Measurements from ENCODE around the gene PPP1R14B. TPM values are rescaled to one million over a fixed set of nuclear protein-coding genes. Genes with fewer than 3 reads are reported as not detected.
A peak's percentile ranks its signal among the peaks of the same experiment; 100 is the strongest.

Gene PPP1R14B
- total and polyA plus RNA-seq, 2 of the 13 experiments (the other 11 are each of a cell fraction or from before 2014, with no cell fraction given) = 110 to 148 TPM

DNA sequence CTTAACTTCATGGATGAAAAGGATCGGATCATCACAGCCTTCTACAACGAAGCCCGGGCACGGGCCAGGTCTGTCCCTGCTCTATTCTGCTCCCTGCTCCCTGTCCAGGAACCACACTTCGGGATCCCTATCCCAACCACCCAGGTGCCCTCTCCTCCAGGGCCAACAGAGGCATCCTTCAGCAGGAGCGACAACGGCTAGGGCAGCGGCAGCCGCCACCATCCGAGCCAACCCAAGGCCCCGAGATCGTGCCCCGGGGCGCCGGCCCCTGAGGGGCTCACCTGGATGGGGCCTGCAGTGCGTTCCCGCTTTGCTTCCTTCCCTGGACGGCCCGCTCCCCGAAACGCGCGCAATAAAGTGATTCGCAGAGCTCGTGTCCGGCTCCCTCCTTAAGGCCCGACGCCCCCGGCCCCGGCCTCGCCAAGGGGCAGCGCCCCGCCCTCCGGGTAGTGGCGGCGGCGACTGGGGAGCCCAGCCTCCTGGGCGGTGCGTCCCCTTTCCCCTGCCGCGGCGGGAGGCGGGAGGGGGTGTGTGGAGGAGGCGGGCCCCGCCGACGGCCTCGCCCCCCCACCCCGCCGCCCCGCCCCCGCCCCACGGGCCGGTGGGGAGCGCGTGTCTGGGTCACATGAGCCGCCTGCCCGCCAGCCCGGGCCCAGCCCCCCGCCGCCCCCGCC is 12.7 kb downstream of the PPP1R14B start, which contains the start of gene VEGFB (continued):
- 0 out of 2 replicates have a peak, but pooled peaks have one; percentile 21 for TF ChIP-seq SIN3A (IDR thresholded peaks at IDR 0.05; ENCODE audit: borderline replicate concordance, low read depth, low read length)
- TF ChIP-seq ZNF788 (CRISPR knock-in tag; IDR thresholded peaks at IDR 0.05; ENCODE audit: borderline replicate concordance) = peak; percentile 34; the same call in 1 of the 2 replicates
- TF ChIP-seq, protein P1, sequence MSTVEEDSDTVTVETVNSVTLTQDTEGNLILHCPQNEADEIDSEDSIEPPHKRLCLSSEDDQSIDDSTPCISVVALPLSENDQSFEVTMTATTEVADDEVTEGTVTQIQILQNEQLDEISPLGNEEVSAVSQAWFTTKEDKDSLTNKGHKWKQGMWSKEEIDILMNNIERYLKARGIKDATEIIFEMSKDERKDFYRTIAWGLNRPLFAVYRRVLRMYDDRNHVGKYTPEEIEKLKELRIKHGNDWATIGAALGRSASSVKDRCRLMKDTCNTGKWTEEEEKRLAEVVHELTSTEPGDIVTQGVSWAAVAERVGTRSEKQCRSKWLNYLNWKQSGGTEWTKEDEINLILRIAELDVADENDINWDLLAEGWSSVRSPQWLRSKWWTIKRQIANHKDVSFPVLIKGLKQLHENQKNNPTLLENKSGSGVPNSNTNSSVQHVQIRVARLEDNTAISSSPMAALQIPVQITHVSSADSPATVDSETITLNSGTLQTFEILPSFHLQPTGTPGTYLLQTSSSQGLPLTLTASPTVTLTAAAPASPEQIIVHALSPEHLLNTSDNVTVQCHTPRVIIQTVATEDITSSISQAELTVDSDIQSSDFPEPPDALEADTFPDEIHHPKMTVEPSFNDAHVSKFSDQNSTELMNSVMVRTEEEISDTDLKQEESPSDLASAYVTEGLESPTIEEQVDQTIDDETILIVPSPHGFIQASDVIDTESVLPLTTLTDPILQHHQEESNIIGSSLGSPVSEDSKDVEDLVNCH (CRISPR knock-in tag; IDR thresholded peaks at IDR 0.05) = no peak
- peak; percentile 70 for TF ChIP-seq ZBTB38 (CRISPR knock-in tag; IDR thresholded peaks at IDR 0.05)
- no peak for TF ChIP-seq ZNF784 (CRISPR knock-in tag; IDR thresholded peaks at IDR 0.05; ENCODE audit: borderline replicate concordance)
- no peak for TF ChIP-seq MLLT10 (CRISPR knock-in tag; IDR thresholded peaks at IDR 0.05)
- TF ChIP-seq IKZF1 (IDR thresholded peaks at IDR 0.05) = no peak
- no peak for TF ChIP-seq ZNF205 (CRISPR knock-in tag; IDR thresholded peaks at IDR 0.05)
- no peak for TF ChIP-seq IRX3 (CRISPR knock-in tag; IDR thresholded peaks at IDR 0.05; ENCODE audit: borderline replicate concordance, low read depth)
- no peak for TF ChIP-seq ZNF572 (CRISPR knock-in tag; IDR thresholded peaks at IDR 0.05)
- TF ChIP-seq ZNF713 (CRISPR knock-in tag; IDR thresholded peaks at IDR 0.05) = no peak
- no peak for TF ChIP-seq ZKSCAN8 (CRISPR knock-in tag; IDR thresholded peaks at IDR 0.05; ENCODE audit: borderline replicate concordance)
- TF ChIP-seq FOXC1 (CRISPR knock-in tag; IDR thresholded peaks at IDR 0.05; ENCODE audit: borderline replicate concordance) = no peak
- TF ChIP-seq RBFOX2 (IDR thresholded peaks at IDR 0.05; ENCODE audit: low read depth, low read length) = peak; percentile 21; the same call in 1 of the 2 replicates
- TF ChIP-seq CHD2 (IDR thresholded peaks at IDR 0.05; ENCODE audit: low read depth, low read length) = no peak
- TF ChIP-seq, protein P2, sequence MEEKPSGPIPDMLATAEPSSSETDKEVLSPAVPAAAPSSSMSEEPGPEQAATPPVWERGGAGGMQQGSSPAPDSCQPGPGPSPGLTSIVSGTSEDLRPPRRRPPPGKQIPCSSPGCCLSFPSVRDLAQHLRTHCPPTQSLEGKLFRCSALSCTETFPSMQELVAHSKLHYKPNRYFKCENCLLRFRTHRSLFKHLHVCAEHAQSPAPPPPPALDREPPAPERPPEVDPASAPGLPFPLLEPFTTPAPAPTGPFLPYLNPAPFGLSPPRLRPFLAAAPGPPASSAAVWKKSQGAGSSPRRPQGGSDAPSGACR (CRISPR knock-in tag; IDR thresholded peaks at IDR 0.05) = no peak
- TF ChIP-seq, protein P3, sequence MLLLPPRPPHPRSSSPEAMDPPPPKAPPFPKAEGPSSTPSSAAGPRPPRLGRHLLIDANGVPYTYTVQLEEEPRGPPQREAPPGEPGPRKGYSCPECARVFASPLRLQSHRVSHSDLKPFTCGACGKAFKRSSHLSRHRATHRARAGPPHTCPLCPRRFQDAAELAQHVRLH (CRISPR knock-in tag; IDR thresholded peaks at IDR 0.05; ENCODE audit: borderline replicate concordance, low read depth) = no peak
- TF ChIP-seq, protein P4, sequence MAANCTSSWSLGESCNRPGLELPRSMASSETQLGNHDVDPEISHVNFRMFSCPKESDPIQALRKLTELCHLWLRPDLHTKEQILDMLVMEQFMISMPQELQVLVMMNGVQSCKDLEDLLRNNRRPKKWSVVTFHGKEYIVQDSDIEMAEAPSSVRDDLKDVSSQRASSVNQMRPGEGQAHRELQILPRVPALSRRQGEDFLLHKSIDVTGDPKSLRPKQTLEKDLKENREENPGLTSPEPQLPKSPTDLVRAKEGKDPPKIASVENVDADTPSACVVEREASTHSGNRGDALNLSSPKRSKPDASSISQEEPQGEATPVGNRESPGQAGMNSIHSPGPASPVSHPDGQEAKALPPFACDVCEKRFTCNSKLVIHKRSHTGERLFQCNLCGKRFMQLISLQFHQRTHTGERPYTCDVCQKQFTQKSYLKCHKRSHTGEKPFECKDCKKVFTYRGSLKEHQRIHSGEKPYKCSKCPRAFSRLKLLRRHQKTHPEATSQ (CRISPR knock-in tag; IDR thresholded peaks at IDR 0.05; ENCODE audit: borderline replicate concordance) = no peak
- TF ChIP-seq HCFC1 (IDR thresholded peaks at IDR 0.05; ENCODE audit: low read depth, low read length) = no peak
- TF ChIP-seq ATF4 (CRISPR knock-in tag; IDR thresholded peaks at IDR 0.05) = no peak
- TF ChIP-seq GABPA (IDR thresholded peaks at IDR 0.05; ENCODE audit: low read depth, low read length) = no peak
- no peak for TF ChIP-seq GABPA (CRISPR knock-in tag; IDR thresholded peaks at IDR 0.05; ENCODE audit: low read depth)
- 0 out of 2 replicates have a peak, but pooled peaks have one; percentile 33 for TF ChIP-seq ZNF589 (CRISPR knock-in tag; conservative IDR thresholded peaks at IDR 0.05)

Measured in HepG2 (cell line).